LHCN-M2 (cell line): Measurements from ENCODE around the gene MRPS18A. TPM values are rescaled to one million over a fixed set of nuclear protein-coding genes. Genes with fewer than 3 reads are reported as not detected.
"Not testable (repeated sequence)": the region's sequence is repeated elsewhere in the genome, so short reads cannot be mapped to it uniquely, and the experiment has no call there.

Source experiments
- DNase-seq: peaks from one replicate; pipeline ENCODE4 v3.0.0-alpha.2; 2012; ENCODE audit warnings: low read depth
- total RNA-seq: library from RNA; depleted of rRNA; stranded (reverse); fragments of >200 nt; gene quantifications from 2 replicates; pipeline ENCODE4 v1.2.3, GENCODE V29; 2014

MRPS18A gene
- total RNA-seq, 1 experiment from 2014 or later: 37.1 TPM

- no peak for DNase-seq
These were observed 29.8 kb upstream of the MRPS18A start for GRCh38 chr6:43717389-43717788.

DNA sequence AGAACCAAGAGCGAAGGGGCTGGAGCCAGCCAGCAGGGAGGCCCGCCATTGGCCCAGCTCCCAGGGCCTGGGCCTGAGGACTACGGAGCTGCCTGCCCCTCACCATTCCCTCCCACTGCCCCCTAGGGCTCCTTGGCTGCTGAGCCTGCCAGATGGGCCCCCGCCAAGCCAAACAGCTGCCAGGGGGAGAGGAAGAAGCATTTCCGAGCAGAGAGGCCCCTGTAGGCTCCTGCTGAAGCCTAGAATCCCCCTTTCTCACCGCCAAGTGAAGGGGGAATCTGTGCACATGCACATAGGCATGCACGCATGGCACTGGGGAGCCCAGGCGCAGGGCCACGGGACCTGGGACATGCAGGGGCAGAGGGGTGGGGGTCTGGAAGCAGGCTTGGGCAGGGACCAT lies 28.5 kb upstream of the MRPS18A start:
- DNase-seq: no peak

GRCh38 chr6:43715056-43715788 lies 27.6 kb upstream of the MRPS18A start:
- no peak for DNase-seq

- peak; percentile 25 for DNase-seq
These were observed 26.9 kb upstream of the MRPS18A start for GRCh38 chr6:43714311-43715055.

DNA sequence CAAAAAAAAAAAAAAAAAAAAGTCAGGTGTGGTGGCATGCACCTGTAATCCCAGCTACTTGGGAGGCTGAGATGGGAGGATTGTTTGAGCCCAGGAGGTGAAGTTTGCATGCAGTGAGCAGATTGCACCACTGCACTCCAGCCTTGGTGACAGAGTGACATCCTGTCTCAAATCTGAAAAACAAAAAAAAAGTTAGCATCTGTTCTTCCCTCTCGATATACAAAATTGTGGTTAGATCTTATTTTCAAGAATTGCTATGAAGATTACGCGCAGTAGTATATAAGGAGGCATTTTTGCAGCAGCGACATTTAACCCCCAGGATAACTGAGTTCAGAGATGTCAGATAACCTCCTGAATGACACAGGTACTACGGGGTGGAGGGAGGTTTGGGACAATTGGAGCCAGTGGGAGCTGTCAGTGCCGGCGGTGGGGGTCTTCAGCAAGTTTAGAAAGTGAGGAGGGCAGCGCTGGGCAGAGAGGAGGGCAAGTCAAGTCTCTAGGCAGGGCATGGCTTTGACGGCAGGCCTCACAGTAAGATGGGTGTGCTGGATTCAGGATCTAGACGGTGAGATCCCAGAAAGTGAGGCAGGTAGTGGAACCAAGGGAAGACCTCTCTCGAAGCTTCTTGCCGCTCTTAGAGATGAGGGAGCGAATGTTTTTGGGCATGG lies 26.2 kb upstream of the MRPS18A start:
- DNase-seq: no peak

DNA sequence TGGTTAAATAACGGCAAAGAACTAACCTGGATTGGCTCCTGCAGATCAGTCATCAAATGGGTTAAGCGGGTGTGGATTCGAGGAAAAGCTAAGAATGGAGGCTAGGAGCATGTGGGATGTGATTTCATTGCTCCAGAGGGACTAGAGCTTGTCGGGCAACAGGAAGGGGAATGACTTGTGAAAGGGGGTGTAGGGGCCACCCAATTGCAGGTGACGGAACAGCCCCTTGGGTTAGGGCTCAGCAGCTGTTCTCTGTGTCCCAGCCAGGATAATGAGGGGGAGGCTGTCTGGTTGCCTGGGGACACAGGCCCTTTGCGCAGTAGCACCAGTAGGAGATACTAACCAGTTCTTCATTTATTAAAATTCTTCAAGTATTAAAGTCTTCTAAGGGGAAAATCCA lies 25.0 kb upstream of the MRPS18A start:
- no peak for DNase-seq

GRCh38 chr6:43710576-43710975 lies 23.0 kb upstream of the MRPS18A start:
- DNase-seq: no peak

GRCh38 chr6:43709654-43710303 lies 22.2 kb upstream of the MRPS18A start:
- DNase-seq: no peak

GRCh38 chr6:43708860-43709653 lies 21.5 kb upstream of the MRPS18A start:
- DNase-seq: peak; percentile 59

- no peak for DNase-seq
These were observed 20.2 kb upstream of the MRPS18A start for GRCh38 chr6:43707767-43708166.

- no peak for DNase-seq
These were observed 19.7 kb upstream of the MRPS18A start for GRCh38 chr6:43707269-43707668.

DNA sequence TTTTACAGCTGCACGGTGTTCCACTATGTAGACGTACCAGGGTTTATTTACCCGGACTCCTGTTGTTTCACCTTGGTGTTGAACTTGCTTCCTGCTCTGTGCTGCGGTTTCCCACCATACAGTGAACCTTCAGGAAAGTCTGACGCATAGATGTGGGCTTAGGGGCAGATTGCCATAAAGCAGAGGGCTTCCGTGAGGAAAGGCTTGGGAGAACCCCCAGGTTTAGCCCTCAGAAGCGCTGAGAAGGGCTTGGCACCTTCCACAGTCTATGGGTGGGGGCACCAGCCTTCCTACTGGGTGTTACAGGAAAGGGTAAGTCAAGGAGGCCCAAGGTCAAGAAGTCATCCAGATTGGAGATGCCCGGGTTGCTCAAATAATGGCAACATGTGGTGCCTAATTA lies 19.2 kb upstream of the MRPS18A start:
- DNase-seq: no peak

- no peak for DNase-seq
These were observed 18.4 kb upstream of the MRPS18A start for GRCh38 chr6:43705996-43706395.

- no peak for DNase-seq
These were observed 16.2 kb upstream of the MRPS18A start for GRCh38 chr6:43703512-43704429.

- DNase-seq: peak; percentile 95
These were observed 15.2 kb upstream of the MRPS18A start for GRCh38 chr6:43702534-43703440.

DNA sequence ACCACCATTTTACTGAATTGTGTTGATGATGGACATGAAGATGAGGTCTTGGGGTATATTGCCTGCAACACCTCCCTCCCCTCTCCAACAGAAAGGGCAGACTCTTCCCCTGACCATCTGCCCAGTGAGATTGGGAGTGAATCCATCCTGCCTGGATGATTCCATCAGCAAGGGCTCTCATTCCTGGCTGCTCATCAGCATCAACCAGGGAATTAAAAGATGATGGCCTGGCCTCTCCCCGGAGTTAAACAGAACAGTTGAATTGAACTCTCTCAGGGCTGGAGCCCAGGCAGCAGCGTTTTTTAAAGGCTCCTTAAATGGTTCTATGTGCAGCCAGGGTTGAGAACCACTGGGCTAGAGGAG lies 14.6 kb upstream of the MRPS18A start:
- DNase-seq: no peak

GRCh38 chr6:43700939-43701560 lies 13.5 kb upstream of the MRPS18A start:
- DNase-seq: not testable (repeated sequence)

DNA sequence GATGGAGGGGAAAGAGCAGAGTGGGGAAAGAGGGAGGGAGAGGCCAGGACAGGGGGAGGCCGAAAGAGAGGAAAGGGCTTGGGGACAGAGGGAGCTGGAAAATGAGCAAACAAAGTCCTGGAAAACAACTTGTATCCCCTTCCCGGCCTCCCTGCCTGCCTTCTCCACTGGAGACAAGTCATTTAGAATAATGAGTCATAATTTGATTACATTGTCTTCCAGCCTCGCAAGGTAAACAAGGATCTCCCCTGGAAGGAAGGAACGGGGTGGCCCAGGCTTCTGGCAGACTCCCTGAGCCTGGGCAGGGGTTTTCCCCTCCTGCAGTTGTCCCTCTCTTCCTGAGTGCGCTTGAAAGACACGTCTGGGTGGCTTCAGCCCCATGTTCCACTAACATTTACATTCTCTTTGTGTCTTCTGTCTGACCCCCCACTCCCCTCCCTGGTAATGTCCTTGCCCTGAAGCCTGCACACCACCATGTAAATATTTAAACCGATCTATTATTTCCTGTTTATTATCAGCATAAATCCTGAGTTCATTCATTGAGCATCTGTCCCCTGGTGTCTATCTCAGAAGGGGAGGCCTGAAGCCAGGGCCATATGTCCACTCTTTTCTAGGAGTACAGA lies 12.1 kb upstream of the MRPS18A start:
- DNase-seq: no peak
